ENCODE results near the gene PELI2.

PELI2 gene

DNA sequence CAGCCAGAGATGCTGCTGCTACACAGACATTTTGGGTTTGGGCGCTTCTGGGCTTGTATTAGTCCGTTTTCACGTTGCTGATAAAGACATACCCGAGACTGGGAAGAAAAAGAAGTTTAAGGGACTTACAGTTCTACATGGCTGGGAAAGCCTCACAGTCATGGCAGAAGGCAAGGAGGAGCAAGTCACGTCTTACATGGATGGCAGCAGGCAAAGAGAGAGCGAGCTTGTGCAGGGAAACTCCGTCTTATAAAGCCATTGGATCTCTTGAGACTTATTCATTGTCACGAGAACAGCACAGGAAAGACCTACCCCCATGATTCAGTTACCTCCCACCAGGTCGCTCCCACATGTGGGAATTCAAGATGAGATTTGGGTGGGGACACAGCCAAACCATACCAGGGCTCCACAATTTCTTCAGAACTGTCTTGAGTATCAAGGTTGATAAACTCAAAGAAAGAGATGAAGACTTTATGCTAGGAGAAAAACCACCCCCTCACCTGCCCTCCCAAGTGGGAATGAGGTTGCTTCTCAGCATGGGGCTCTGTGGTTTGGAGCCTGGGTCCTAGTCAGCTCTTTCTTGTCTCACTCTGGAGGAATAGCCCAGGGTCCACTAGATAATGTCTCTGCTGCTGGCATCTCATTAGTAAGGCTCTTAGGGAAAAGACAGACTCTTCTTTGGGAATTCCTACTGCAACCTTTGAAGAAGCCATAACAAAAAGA is 200.3 kb downstream of the PELI2 start:
- DNase-seq: no peak

DNA sequence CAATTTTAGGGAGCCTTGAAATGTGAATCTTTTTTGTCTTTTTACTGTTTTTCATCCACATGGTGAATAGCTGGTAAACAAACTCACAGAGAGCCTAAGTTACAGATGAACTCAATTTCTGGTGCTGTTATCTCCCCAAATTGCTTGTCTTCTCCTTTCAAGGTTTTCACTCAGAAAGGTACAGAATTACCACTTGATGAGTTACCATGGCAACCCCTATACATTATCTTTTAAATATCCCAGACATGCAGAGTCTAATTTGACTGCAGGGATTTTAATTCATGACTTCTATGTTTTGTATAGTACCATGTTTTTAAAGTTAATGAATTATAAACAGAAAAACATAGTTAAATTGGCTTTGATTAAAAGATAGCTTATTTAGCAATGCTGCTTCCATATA is 203.7 kb downstream of the PELI2 start:
- DNase-seq: no peak

DNA sequence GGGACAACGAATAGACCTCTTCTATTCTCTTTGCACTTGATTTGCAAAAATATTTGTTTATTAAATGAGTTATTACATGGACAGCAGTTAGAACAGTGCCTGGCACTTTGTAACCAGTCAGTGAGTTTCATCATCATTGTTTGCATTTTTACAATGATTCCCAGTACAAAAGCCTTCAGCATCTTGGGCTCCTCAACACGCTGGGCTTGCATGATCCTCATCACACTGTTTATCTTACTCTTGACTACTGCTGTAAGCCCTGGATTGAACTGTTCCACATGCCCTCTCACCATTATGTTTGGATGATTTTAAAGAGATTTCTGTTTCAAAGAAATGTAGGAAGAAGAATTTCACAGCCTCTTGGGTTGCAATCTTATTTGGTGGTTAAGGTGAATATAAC is 204.3 kb downstream of the PELI2 start:
- no peak for DNase-seq

DNA sequence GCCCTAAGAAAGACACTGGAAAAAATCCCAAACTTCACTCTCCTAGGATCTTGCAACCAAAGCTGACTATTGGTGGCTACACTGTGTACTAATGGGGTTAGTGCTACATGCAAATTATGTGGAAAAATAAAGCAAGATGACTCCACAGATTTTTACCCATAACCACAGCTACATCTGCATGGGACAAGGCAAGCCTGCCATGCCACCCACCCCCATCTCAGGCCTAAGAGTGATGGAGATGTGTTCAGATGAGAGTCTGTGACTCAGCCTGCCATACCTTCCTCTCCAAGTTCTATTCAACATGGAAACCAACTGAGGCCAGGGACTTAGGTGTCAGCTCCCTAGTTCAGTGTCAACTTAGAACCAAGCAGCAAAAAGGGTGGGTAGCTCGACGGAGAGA is 206.2 kb downstream of the PELI2 start:
- peak; percentile 85 for DNase-seq

DNA sequence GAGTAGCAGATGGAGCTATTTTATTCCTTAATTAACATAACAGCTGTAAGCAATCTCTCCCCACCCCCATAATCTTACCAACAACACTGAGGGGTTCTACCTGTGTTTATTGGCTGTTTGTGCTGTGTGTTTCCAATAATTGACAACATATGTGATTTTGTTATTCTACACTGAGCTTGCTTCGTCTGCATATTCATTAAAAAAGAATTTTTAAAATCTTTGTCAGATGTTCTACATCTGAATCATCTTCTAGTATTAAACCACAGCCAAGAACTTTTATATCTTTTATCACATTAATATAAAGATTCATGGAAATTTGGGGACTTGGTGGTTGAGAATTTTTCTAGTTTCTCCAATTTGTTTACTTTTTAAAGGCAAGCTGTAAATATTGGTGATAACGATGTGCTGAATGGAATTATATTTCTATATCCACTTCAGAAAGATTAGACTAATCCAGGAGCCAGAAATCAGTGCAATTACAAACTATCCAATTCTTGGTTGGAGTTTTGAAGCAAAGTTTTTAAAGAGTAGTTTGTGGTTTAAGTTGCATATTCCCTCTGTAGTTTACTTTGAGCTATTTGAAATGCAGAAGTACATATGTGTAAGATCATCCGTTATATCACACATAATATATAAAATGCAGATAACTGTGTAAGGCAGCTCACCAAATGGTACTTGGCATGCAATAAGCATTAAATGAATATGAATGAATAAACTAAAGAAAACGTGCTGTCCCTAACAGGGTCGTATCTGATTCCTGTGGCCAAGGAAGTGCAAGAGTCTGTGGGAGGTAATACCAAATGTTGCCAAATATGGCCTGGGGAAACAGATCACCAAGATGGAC is 206.9 kb downstream of the PELI2 start:
- peak; percentile 82 for DNase-seq

DNA sequence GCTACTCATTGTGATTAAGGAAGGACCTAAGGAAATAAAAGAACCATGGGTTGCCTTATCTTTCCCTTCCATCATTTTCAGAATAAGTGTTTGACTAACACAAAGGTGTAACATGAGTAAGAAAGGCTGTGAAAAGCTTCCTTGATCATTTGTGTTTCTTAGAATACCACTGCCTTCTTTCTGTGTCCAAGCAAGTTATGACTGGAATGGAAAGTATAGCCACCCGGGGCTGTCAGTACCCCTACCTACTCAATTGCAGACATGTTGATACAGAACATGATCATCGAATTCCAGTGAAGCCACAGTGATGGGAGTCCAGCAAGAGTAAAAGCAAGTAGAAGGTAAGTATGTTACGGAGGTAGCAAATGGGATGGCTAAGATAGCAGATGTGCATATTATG is 209.8 kb downstream of the PELI2 start:
- DNase-seq: no peak

DNA sequence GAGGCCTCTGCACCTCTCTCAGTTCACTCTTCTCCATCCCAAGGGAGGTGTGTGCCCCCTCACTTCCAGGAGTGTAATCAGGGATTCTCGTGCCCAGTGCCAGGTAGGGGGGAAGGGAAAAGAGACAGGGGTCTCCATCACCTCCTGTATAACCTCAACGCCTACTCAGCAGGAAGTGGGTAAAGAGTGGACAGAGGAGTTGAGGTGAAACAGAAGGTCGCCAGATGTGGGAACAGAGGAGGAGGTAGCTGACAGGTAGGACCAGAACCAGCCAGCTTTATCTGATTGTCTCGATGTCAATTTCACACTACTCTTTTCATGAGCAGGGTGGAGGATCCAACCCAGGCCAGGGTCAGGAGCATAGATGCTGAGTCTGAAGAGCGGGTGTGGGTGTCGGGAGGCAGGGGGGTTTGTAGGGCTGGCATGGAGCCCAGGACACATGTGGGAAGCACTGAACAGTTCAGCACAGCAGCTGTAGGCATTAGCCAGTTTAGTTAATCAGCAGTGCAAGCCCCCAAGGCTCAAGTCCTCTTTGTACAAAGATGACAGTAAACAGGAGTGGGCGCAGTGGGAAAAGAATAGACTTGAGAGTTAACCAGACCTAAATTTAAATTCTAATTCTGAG is 213.5 kb downstream of the PELI2 start:
- peak; percentile 50 for DNase-seq

DNA sequence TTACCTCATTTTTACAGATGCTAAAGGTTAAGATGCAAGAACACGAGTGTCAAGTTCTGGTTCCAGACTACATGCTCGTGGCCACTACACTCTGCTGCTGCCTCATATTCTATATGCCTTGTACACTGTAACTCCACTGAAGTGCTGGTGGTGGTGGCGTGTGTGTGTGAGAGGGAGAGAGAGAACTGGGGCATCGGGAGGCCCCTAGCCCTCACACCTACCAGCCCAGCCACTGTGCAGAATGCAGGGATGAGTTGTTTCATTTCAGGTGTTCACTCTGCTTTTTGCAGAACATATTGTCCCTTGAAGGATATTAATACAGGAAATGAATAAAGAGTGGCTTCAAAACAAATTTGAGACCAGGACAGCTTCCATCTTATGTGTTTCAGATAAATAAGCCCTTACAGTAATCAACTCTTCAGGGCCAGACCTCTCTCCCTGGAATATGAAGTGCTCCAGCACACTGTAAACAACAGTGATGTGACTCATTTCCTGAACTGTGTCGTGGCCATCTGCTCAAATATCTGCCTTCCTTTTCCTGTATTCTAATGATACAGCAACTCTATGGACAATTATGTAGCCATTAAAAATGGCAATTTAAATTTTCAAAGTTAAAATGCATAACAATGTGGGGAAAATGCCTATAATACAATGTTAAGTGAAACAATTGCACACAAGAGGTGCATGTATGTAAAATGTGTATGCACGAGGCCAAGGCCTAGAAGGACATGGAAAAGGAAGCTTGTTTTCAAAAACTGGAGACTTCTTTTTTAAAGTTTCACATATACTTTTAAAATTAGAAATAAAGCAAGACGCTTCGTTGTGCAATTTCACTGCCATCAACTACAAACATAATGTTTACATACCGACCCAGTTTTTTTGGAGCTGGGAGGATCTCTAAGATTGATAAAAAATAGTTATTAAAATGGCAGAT is 215.4 kb downstream of the PELI2 start:
- DNase-seq: peak; percentile 83

DNA sequence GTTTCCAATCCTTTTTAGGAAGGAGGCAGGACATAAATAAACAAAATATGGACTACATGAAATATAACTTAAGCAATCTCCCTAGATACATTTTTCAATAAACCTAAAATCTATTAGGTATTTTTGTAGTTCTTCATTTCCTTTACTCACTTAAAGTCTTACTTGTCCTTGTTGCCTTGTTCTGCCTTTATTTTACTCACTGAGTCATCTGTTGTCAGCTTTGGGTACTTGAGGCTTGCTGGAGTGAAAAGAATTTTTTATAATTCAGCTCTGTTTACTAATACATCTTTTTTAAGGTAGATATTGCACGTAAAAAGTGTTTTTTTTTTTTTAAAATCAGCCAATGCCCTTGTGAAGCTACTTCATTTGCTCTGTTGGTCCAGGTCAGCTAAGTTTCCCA is 216.2 kb downstream of the PELI2 start:
- peak; percentile 27 for DNase-seq

DNA sequence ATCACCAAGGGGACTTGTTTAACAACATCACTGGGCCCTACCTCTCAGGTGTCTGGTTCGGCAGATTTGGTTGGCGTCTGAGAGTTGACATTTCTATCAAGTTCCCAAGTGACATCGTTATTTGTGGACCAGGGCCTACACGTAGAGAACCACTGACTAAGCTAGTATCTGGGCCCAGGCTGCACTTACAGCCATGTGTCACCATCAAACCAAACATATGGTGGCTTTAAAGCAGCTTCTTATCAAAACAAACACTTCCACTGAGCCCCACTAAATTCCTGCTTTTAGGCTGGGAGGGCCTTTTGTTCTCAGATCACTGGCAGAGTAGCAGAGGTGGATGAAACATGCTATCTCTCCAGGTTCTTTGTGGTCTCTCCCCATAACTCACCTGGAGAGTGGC is 220.5 kb downstream of the PELI2 start:
- DNase-seq: no peak

DNA sequence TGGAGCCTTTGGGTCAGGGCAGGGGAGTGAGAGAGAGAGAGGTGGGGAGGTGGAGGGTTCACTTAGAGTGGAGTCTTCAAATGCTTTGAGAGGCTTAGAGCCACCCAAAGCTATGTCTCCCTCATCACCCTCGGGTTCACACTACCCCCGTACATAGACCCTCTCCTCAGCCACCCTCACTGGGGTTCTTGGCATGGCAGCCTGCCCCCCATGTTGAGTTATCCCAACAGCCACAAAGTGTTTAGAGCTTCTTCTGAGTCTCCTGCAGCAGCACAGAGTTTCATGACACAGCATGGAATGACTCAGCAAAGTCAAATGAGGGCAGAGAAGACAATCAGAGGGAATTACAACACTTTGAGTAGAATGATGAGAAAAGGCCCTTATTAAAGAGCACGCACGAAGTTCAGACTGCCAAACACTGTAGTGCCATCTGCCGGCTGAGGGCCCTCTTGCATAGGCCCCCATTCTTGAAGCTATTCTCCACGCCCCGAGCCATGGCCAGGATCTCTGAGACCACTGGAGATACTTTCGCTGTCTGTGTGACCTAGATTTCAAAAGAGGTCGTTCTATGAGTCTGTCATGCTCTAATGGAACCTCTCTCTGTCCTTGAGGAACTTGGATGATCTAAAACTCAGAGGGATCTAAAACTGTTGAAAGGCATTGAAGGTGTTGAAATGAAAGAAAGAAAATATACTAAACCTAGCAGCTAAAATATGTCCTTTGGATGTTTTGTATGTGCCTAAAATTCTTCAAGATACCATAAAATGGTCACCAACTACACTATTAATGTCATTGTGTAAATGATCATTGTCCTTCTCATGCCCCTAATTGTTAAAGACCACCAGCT is 221.9 kb downstream of the PELI2 start:
- peak; percentile 96 for DNase-seq

DNA sequence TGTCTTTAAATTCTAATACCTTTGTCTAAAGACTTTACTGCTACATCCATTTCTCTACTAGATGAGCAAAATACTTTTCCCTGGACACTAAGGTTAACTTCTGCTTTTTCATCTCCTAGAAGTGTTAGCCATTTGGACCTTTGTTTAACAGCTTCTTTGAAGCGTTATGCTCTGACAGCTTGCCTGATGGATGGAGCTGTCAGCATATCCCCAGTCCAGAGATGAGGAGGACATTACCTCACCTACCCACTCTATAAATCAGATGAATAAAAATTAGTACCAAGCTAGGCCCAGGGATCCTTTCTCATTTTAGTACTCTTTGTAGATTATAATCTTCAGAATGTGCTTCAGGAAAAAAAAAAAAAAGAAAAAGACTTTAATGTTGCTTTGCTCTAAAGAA is 222.7 kb downstream of the PELI2 start:
- no peak for DNase-seq

DNA sequence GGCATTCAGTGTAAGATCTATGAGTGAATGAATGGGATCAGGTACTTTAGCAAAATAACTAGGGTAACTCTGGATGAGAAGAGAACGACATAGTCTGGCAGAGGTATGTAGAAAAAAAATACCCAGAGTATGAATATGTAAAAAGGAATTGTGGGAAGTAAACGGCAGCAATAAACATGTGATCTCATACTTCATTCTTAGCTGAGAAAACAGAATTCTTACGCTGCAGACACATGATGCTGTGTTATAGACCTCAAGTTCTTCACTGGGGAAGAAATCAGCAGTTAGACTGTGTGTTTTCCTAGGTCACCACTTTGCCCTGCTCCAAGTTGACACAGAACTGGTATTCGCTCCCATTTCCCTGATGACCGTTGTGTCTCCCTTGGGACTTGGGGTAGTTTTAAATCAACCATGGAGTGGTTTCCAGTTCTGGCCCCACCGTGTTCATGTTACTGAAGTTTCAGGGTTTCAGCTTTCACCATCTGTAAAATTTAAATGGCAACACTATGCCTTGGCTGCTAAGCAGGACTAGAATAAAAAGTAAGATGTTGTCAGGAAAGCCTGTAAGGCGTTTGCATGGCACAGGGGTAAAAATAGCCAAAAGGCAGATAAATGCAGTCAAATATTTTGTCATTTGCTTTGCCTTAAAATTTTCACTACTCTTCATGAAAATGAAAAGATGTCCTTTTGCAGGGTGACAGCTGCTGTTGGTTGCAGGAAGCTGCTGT is 223.7 kb downstream of the PELI2 start:
- DNase-seq: peak; percentile 63

DNA sequence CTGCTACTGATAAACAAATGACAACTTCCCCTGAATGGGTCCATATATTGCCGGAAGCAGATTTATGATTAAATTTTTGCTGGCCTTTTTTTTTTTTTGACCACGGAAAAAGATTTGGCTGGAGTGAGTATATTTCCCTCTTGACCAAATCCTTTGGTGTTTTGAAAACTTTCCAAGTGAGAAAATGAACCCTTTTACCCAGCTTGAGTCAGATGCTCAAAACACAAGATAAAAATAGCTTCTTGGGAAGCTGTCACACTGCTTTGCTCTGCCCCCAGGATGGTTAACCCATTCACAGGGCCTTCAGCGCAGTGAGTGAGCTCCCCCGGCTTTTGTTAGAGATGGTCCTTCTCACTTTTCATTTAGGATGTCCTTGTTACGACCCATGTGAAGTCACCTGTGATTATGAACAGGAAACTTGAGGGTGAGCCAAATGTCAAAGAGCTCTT is 224.3 kb downstream of the PELI2 start:
- peak; percentile 79 for DNase-seq

DNA sequence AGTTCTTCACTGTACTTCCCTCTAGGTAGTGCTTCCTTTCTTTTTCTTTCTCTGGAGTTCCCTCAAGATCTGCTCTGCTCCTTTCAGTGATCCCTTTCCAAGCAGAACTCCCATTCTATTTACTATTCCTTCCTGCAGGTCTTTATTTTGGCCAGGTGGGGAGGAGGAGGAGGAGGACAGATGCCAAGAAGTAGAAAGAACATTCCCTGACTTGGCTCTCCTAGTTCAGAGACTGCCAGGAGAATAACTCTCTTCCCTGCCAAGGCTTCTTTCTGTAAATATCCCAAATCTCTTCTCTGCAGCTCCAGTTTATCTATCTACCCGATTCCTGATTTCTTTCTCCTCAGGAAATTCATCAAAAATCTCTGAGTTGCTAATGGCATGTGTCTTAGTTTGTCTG is 231.7 kb downstream of the PELI2 start:
- no peak for DNase-seq
